GM12872 (cell line): ENCODE measurements around the gene PLCB1.

Experiments used
- CTCF ChIP-seq: IDR thresholded peaks from 3 replicates; pipeline ENCODE4 v1.5.1; 2011; ENCODE audit warnings: low read depth, mild to moderate bottlenecking, low read length, moderate library complexity; ENCODE audit not compliant: insufficient read depth

The PLCB1 gene

GRCh38 chr20:8867038-8867740 lies 735.1 kb downstream of the PLCB1 start:
- no peak for TF ChIP-seq CTCF

GRCh38 chr20:8870652-8871051 lies 738.6 kb downstream of the PLCB1 start:
- TF ChIP-seq CTCF = no peak

GRCh38 chr20:8874437-8874836 lies 742.4 kb downstream of the PLCB1 start:
- TF ChIP-seq CTCF = no peak

- no peak for TF ChIP-seq CTCF
Observed at GRCh38 chr20:8875586-8875985, 743.5 kb downstream of the PLCB1 start.

- TF ChIP-seq CTCF = no peak
Observed at GRCh38 chr20:8876366-8876765, 744.3 kb downstream of the PLCB1 start.

GRCh38 chr20:8877294-8877693 lies 745.2 kb downstream of the PLCB1 start:
- no peak for TF ChIP-seq CTCF

- no peak for TF ChIP-seq CTCF
Observed at GRCh38 chr20:8879669-8880068, 747.6 kb downstream of the PLCB1 start.
